Measurements from ENCODE around the gene ROR2. TPM values are rescaled to one million over a fixed set of nuclear protein-coding genes. Genes with fewer than 3 reads are reported as not detected.

ROR2 gene
- total and polyA plus RNA-seq, 2 of the 8 experiments (the other 6 are each of a cell fraction or from before 2014, with no cell fraction given), result 2.7 to 4.3 TPM

DNA sequence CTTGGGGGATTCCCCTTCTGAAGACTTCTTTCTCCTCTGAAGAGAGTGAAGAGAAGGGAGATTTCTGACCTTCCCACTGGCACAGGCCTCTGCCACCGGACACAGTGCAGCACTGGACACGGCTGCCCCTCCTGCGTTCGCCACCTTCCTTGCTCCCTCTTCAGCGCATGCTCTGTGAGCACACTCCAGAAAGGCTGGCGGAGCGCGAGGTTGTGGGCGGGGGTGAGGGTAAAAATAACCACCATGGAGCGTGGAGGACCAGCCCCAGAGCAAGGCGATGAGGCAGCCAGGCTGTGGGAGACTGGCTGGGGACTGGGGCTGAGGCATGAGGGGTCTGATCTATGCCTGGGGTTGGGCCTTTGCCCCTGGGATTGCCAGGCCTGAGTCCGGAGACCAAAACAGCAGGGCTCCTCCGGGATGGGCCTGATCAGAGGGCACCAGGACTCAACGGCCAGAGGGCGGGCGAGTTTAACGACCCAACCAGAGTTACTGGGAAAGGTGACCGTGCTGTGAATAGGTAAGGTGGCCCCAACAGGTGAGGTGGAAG is 97.2 kb downstream of the ROR2 start (continued):
- TF ChIP-seq SP4 (IDR thresholded peaks at IDR 0.05; ENCODE audit: low read length) (no peak), RXRA (IDR thresholded peaks at IDR 0.05; ENCODE audit: insufficient read depth, low read depth, low read length) (no peak), KDM5A (IDR thresholded peaks at IDR 0.05; ENCODE audit: low read length) (no peak), TAF7 (optimal IDR thresholded peaks at IDR 0.05; ENCODE audit: borderline replicate concordance, low read depth, low read length) (no peak), CBX5 (IDR thresholded peaks at IDR 0.05; ENCODE audit: low read depth, low read length) (no peak), RNF2 (IDR thresholded peaks at IDR 0.05; ENCODE audit: borderline replicate concordance, low read depth, low read length, missing control alignments, poor library complexity, severe bottlenecking) (no peak), SUZ12 (IDR thresholded peaks at IDR 0.05; ENCODE audit: low read length) (no peak), CBX8 (IDR thresholded peaks at IDR 0.05; ENCODE audit: borderline replicate concordance, low read depth, low read length) (no peak), POLR2A (IDR thresholded peaks at IDR 0.05; ENCODE audit: control extremely low read depth in 1 of 2, low read depth in 2 of 2, low read length in 2 of 2) (no peak)
- TF ChIP-seq, protein P1, sequence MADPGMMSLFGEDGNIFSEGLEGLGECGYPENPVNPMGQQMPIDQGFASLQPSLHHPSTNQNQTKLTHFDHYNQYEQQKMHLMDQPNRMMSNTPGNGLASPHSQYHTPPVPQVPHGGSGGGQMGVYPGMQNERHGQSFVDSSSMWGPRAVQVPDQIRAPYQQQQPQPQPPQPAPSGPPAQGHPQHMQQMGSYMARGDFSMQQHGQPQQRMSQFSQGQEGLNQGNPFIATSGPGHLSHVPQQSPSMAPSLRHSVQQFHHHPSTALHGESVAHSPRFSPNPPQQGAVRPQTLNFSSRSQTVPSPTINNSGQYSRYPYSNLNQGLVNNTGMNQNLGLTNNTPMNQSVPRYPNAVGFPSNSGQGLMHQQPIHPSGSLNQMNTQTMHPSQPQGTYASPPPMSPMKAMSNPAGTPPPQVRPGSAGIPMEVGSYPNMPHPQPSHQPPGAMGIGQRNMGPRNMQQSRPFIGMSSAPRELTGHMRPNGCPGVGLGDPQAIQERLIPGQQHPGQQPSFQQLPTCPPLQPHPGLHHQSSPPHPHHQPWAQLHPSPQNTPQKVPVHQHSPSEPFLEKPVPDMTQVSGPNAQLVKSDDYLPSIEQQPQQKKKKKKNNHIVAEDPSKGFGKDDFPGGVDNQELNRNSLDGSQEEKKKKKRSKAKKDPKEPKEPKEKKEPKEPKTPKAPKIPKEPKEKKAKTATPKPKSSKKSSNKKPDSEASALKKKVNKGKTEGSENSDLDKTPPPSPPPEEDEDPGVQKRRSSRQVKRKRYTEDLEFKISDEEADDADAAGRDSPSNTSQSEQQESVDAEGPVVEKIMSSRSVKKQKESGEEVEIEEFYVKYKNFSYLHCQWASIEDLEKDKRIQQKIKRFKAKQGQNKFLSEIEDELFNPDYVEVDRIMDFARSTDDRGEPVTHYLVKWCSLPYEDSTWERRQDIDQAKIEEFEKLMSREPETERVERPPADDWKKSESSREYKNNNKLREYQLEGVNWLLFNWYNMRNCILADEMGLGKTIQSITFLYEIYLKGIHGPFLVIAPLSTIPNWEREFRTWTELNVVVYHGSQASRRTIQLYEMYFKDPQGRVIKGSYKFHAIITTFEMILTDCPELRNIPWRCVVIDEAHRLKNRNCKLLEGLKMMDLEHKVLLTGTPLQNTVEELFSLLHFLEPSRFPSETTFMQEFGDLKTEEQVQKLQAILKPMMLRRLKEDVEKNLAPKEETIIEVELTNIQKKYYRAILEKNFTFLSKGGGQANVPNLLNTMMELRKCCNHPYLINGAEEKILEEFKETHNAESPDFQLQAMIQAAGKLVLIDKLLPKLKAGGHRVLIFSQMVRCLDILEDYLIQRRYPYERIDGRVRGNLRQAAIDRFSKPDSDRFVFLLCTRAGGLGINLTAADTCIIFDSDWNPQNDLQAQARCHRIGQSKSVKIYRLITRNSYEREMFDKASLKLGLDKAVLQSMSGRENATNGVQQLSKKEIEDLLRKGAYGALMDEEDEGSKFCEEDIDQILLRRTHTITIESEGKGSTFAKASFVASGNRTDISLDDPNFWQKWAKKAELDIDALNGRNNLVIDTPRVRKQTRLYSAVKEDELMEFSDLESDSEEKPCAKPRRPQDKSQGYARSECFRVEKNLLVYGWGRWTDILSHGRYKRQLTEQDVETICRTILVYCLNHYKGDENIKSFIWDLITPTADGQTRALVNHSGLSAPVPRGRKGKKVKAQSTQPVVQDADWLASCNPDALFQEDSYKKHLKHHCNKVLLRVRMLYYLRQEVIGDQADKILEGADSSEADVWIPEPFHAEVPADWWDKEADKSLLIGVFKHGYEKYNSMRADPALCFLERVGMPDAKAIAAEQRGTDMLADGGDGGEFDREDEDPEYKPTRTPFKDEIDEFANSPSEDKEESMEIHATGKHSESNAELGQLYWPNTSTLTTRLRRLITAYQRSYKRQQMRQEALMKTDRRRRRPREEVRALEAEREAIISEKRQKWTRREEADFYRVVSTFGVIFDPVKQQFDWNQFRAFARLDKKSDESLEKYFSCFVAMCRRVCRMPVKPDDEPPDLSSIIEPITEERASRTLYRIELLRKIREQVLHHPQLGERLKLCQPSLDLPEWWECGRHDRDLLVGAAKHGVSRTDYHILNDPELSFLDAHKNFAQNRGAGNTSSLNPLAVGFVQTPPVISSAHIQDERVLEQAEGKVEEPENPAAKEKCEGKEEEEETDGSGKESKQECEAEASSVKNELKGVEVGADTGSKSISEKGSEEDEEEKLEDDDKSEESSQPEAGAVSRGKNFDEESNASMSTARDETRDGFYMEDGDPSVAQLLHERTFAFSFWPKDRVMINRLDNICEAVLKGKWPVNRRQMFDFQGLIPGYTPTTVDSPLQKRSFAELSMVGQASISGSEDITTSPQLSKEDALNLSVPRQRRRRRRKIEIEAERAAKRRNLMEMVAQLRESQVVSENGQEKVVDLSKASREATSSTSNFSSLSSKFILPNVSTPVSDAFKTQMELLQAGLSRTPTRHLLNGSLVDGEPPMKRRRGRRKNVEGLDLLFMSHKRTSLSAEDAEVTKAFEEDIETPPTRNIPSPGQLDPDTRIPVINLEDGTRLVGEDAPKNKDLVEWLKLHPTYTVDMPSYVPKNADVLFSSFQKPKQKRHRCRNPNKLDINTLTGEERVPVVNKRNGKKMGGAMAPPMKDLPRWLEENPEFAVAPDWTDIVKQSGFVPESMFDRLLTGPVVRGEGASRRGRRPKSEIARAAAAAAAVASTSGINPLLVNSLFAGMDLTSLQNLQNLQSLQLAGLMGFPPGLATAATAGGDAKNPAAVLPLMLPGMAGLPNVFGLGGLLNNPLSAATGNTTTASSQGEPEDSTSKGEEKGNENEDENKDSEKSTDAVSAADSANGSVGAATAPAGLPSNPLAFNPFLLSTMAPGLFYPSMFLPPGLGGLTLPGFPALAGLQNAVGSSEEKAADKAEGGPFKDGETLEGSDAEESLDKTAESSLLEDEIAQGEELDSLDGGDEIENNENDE (IDR thresholded peaks at IDR 0.05; ENCODE audit: insufficient replicate concordance, low read length), result no peak

Measured in H1 (cell line).